CD4-positive, alpha-beta T cell treated with Interleukin-10 for 1 hour (primary cell): ENCODE measurements around the gene GRK2.
"Not testable (repeated sequence)": the region's sequence is repeated elsewhere in the genome, so short reads cannot be mapped to it uniquely, and the experiment has no call there.

Experiments
- DNase-seq: peaks from one replicate; pipeline ENCODE4 v3.0.0-alpha.2; 2020

Gene GRK2

GRCh38 chr11:67266449-67267187, at the start of gene GRK2:
TSS of gene GRK2 (plus strand) at chr11:67266473. CDS start at chr11:67266700, 227 bp downstream.
- peak; percentile 61 for DNase-seq

DNA sequence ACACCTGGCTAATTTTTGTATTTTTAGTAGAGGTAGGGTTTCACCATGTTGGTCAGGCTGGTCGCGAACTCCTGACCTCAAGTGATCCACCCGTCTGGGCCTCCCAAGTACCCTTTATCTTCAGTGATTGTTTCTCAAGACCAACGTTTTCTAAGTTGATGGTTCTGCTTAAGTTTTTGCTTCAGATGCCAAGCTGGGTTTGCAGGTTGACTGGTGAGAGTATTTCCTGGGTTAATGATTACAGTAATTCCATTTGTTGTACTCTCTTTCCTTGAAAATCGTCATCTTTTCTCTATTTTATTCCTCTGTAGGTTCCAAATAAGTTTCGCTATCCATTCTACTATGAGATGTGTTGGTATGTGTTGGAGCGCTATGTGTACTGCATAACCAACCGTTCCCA, 38.5 kb upstream of the GRK2 start:
- no peak for DNase-seq

- no peak for DNase-seq
These were observed 35.9 kb upstream of the GRK2 start for GRCh38 chr11:67230406-67230805.

DNA sequence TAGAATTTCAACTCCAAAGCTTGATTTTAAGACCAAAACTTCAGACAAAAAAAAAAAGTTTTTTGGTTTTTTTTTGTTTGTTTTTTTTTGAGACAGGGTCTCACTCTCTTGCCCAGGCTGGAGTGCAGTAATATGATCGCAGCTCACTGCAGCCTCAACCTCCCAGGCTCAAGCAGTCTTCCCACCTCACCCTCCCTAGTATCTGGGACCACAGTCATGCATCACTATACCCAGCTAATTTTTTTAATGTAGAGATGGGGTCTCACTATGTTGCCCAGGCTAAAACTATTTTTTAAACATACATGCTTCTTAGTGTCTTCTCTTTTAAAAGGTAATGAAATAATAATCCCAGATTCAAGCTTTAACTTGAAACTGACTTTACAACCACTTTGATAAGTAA, 35.4 kb upstream of the GRK2 start:
- no peak for DNase-seq

GRCh38 chr11:67233584-67234190, 32.6 kb upstream of the GRK2 start:
- no peak for DNase-seq

- DNase-seq, result not testable (repeated sequence)
These were observed 31.7 kb upstream of the GRK2 start for GRCh38 chr11:67234571-67234970.

DNA sequence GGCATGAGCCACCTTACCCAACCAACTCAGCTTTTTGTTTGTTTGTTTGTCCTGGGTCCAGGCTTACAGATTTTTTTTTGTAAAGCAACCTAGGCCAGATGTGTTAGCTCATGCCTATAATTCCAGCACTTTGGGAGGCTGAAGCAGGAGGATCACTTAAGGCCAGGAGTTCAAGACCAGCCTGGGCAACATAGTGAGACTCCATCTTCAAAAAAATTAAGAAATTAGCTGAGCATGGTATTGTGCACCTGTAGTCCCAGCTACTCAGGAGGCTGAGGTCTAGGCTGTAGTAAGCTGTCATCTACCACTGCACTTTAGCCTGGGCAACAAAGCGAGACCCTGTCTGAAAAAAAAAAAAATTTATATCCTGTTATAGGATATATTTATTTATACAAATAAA, 28.7 kb upstream of the GRK2 start:
- no peak for DNase-seq

DNA sequence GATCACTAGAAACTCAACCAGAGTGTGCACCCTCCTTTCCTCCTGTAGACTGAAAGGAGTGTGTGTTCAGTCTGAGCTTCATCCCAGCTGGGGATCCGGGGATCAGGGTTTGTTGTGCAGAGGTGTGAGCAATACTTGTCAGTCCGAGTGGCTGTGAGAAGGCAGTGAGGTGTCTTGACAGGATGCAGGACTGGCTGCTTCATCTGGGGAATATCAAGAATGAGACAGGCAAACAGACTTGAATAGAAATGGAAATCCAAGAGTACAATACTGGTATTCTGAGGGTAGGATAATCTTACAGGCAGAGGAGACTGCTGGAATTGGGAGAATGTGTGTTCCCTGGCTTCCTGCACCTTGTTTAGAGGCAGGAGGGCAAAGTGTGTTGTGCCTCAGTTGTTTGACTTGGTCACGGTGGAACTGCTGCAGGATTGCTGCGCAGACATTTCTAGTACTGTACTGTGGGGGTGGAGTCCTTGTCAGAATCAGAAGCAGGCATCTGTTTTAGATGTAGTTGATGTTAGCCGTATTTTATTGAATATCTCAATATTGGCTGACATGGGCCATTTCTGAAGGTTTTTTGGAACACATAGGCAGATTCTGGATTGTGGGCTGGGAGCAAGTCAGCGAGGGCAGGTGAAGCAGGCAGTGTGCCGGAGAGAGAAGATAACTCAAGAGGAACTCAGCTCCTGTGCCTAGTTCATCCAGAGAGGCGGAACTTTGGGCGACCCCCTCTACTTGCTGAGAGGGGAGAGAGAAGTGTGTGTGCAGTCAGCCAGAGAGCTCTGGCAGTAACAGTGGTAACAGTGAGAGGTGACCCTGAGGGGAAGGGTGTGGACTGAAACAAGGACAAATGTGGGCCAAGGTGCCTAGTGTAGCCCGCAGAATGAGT, 27.1 kb upstream of the GRK2 start:
- DNase-seq, result no peak

DNA sequence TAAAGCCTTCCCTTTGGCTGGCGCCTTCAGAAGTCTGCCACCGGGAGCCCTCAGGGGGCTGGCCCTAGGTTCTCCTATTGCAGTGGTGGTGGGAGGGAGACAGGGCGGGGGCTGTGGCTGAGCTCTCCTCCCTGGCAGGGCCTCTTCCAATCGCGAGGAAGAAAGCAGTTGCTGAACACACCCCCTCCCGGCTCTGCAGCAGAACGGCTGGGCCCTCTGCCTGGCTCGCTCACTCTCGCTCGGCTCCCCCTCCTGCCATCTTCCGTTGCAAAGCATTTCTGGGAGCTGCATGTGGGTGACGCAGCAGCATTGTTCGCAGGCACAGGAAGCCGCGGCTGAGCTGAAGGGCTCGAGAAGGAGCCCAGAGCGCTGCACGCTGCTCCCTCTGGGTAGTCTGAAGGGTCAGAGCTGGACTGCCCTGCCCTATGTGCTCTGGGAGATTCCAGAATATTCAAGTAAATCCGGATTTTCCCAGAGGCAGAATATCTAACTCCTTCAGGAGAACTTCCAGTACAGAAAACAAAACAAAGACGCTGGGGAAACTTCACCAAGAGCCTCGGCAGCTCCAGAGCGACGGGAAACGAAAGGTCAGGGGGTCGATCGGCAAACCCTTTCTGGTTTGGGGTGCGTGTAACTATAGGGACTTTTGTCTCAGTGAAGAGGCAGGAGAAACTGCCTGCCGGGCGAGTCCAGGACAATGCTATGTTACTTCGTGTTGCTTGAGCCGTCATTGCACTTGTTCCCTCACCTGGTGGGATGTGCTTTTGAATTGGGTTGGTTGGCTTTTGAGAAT, 26.3 kb upstream of the GRK2 start:
- DNase-seq, result peak; percentile 98

DNA sequence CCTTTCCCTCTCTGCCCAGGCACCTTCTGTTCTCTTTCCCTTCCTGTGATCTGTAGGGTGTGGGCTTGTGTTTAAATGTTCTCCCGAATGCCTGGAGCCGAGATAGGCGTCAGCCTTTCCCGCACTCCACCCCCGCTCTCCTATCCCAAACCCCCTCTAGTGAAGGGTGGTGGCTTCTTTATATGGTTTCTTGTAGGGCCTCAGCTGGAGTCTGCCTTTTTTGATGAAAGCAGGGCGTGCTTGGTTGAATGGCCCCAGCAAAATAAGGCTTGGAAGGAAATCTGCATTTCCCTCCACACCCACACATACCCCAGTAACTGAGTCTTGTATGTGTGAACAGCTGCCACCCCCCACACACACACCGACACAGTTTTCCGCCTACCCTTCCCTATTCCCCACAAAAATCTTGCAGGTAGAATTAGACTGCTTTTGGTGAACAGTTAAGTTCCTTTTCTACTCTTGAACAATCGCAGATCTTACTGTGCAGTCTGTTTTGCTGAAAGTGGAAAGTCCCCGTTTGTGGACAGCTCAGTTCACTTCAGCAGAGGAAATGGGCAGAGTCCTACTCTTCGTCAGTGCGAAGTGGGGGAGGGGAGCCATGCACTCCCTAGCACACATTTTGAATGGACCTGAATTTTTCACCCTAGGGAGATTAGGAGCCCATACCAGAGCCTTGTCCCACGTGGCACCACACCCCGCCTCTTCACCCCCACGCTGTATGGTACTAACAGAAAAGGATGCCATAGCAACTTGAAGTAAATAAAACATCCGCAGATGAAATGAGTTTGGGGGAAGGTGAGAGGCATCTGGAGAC, 25.5 kb upstream of the GRK2 start:
- DNase-seq, result peak; percentile 91

DNA sequence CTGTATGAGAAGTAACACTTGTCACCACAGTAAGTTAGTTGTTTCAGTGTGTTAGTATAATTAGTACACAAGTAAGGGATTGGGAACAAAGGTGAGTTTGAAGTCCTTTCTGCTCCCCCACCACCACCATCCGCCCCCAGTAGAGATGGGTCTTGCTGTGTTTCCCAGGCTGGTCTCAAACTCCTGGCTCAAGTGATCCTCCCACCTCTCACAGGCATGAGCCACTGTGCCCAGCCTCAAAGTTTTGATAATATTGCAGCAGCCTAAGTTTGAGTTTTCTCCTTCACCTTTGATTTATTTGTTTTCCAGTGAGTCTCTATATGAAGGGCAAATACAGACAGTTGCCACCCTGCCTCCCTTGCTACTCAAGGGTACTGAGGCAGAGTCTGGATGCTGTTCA, 23.7 kb upstream of the GRK2 start:
- no peak for DNase-seq

DNA sequence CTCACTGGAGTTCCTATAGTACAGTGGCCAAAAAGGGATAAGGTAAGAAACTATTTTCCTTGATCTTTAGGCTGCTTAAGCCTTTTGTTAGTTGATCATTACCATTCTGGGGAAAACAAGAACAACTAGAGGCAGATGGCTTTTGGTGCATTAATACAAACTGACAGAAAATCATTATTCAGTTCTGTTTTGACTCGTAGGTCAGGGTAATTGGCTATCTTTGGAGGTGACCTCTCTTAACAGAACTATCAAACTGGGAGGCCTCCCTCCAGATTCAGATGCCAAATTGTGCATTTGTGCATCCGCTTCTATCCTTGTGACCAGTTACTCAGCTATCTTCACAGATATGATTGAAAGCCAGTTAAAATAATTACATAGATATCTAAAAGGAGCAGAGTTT, 23.2 kb upstream of the GRK2 start:
- no peak for DNase-seq

DNA sequence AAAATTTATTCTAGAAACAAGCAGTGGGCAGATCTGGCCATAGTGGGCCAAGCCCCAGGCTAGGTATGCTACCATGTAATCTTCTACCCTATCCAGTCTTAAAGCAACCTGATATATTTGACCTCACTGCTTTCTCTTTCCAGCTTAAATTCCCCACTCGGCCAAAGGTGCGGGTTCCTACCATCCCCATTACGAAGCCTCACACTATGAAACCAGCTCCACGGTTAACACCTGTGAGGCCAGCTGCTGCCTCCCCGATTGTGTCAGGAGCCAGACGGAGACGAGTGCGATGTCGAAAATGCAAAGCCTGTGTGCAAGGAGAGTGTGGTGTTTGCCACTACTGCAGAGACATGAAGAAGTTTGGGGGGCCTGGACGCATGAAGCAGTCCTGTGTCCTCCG, 21.2 kb upstream of the GRK2 start:
- DNase-seq, result no peak

DNA sequence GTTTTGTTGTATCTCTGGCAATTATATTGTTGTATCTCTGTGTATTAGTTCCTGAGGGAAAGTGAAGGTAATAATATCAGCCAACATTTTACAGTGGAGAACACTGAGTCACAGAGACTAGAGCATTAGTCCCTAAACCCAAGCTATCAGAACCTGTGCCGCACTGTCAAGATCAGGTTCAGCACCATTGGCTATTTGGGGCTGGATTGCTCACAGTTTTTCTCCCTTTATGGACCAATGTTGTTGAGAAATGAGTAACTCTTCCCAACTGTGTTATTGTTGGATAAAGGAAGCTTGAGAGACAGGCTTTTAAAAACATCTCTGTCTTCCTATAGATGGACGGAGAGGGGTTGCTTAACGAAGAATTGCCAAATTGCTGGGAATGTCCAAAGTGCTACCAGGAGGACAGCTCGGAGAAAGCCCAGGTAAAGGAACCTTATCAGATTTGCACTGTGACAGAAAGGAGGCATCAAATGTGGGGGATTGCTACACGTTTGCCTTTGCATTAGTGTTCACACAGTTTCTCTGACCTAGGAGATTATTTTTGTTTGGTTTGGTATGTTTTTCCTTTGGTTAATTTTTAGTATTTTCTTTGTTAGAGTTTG, 18.2 kb upstream of the GRK2 start:
- no peak for DNase-seq

DNA sequence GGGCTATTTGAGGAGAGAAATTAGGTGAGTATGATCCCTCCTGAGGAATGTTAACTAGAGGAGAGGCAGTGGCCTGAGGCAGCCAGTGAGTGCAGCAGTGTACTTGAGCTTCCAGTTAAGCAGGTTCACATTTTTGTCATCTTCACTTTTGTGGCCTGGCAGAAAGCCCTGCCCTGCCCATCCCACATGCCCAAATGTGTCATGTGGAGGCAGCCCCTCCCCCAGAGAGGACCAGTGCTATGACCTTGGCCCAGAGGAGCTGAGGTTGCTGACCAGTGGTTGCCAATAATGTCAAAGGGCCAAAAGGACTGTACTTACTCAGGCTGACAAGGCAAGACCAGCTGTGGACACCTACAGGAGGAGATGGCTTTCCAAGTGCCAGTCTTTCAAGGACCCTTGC, 17.6 kb upstream of the GRK2 start:
- DNase-seq, result no peak

DNA sequence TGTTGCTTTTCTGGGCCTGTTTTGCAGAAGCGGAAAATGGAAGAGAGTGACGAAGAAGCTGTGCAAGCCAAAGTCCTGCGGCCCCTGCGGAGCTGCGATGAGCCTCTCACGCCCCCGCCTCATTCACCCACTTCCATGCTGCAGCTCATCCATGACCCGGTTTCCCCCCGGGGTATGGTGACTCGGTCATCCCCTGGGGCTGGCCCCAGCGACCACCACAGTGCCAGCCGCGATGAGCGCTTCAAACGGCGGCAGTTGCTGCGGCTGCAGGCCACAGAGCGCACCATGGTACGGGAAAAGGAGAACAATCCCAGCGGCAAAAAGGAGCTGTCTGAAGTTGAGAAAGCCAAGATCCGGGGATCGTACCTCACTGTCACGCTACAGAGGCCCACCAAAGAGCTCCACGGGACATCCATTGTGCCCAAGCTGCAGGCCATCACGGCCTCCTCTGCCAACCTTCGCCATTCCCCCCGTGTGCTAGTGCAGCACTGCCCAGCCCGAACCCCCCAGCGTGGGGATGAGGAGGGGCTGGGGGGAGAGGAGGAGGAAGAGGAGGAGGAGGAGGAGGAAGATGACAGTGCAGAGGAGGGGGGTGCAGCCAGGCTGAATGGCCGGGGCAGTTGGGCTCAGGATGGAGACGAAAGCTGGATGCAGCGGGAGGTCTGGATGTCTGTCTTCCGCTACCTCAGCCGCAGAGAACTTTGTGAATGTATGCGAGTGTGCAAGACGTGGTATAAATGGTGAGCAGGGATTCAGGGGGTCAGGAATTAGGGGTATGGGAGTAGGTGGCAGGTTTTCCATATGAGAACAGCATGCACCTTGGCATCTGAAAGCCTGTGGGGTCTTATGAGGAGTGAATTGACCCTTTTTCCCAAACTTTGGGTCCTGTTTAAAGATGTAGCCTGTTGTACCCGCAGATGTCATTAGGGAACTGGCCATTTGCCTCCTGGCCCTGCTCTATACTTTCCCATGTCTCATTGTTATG, 15.9 kb upstream of the GRK2 start:
- no peak for DNase-seq

- no peak for DNase-seq
These were observed 14.4 kb upstream of the GRK2 start for GRCh38 chr11:67251841-67252240.

DNA sequence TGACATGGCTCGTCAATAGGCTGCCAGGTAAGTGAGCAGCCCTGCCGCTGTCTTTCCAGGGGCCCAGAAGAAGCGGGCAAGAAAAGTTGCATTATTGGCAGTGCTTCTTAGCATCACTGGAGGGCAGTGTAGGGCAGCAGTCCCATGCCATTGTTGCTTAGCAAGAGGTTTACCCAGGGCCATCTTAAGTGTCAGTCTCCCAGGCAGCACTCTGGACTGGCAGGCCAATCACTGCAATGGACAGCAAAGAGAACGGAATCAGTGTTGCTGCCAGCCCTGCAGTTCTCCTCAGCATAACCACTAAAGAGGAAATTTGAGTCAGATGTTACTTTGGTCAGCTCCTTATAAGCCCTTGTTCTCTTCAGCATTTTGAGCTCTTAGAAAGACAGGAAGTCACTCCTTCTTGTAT, 13.4 kb upstream of the GRK2 start:
- DNase-seq, result peak; percentile 57

GRCh38 chr11:67253872-67254624, 12.2 kb upstream of the GRK2 start:
- no peak for DNase-seq

DNA sequence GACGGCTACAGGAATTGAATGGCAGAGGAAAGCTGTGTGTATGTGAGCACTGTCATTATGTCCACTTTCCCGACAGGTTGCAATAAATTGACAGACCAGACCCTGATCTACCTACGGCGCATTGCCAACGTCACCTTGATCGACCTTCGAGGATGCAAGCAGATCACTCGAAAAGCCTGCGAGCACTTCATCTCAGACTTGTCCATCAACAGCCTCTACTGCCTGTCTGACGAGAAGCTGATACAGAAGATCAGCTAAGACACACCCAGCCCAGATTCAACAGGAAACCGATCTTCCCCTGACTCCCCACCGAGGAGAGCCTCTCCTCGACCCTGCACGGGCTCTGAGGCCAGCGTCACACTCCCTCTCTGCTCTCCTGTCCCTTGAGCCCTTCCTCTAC, 11.5 kb upstream of the GRK2 start:
- no peak for DNase-seq
